Neuronal stem cell (in vitro differentiated cells): Measurements from ENCODE around the gene SCAF4.

Experiments
- DNase-seq: peaks from one replicate; pipeline ENCODE4 v3.0.0-alpha.2; 2013; ENCODE audit warnings: low spot score
- H2AFZ ChIP-seq: one replicate; pipeline ENCODE4 v1.6.1; 2013; ENCODE audit warnings: mild to moderate bottlenecking, low read length, inconsistent platforms
- H2AK5ac ChIP-seq: 2 replicates; pipeline ENCODE4 v1.6.1; 2013; ENCODE audit warnings: low read depth, mild to moderate bottlenecking, inconsistent platforms, low read length, moderate library complexity, mixed read lengths
- H2BK120ac ChIP-seq: 2 replicates; pipeline ENCODE4 v1.6.1; 2013; ENCODE audit warnings: low read depth, mild to moderate bottlenecking, inconsistent platforms, low read length, moderate library complexity, mixed read lengths
- H2BK12ac ChIP-seq: one replicate; pipeline ENCODE4 v1.6.1; 2013; ENCODE audit warnings: low read length, inconsistent platforms
- H2BK15ac ChIP-seq: 2 replicates; pipeline ENCODE4 v1.6.1; 2013; ENCODE audit warnings: mild to moderate bottlenecking, low read length, inconsistent platforms, mixed read lengths
- H2BK5ac ChIP-seq: one replicate; pipeline ENCODE4 v1.6.1; 2013; ENCODE audit warnings: inconsistent platforms, mild to moderate bottlenecking, low read length, moderate library complexity
- H3K14ac ChIP-seq: one replicate; pipeline ENCODE4 v1.6.1; 2013; ENCODE audit warnings: low read length, inconsistent platforms
- H3K18ac ChIP-seq: 2 replicates; pipeline ENCODE4 v1.6.1; 2013; ENCODE audit warnings: low read length, inconsistent platforms
- H3K23ac ChIP-seq: 2 replicates; pipeline ENCODE4 v1.6.1; 2013; ENCODE audit warnings: low read depth, mild to moderate bottlenecking, mixed read lengths, low read length, inconsistent platforms; ENCODE audit not compliant: poor library complexity
- H3K27ac ChIP-seq: replicated peaks from 3 replicates; pipeline ENCODE4 v1.5.1; 2013; ENCODE audit warnings: low read length, inconsistent platforms
- H3K27me3 ChIP-seq, 3 experiments: 2 replicates each; pipeline ENCODE4 v1.6.1; 2013; ENCODE audit warnings: low read length in 3 of 3, mild to moderate bottlenecking in 2 of 3, inconsistent platforms in 1 of 3, low read depth in 1 of 3, mixed read lengths in 1 of 3, moderate library complexity in 1 of 3; ENCODE audit not compliant: control insufficient read depth in 3 of 3, insufficient read depth in 3 of 3
- H3K36me3 ChIP-seq, 2 donors: replicated peaks in 1 of 2; 2 replicates each; pipeline ENCODE4 v1.6.1; 2013; ENCODE audit warnings: low read length in 2 of 2; ENCODE audit not compliant: control insufficient read depth in 2 of 2, insufficient read depth in 2 of 2
- H3K4ac ChIP-seq: 2 replicates; pipeline ENCODE4 v1.6.1; 2013; ENCODE audit warnings: inconsistent platforms, mild to moderate bottlenecking, low read length, moderate library complexity
- H3K4me1 ChIP-seq, 2 donors: 1 replicate in 1 of 2; 2 replicates in 1 of 2; pipeline ENCODE4 v1.6.1; 2013; ENCODE audit warnings: low read length in 2 of 2, low read depth in 1 of 2; ENCODE audit not compliant: control insufficient read depth in 2 of 2, insufficient read depth in 1 of 2
- H3K4me2 ChIP-seq: one replicate; pipeline ENCODE4 v1.6.1; 2013; ENCODE audit warnings: mild to moderate bottlenecking, low read length, inconsistent platforms; ENCODE audit not compliant: insufficient read depth, poor library complexity, severe bottlenecking
- H3K4me3 ChIP-seq, 2 donors: 2 replicates each; pipeline ENCODE4 v1.5.1; 2013; ENCODE audit warnings: low read length in 2 of 2, mild to moderate bottlenecking in 2 of 2, inconsistent platforms in 1 of 2, moderate library complexity in 1 of 2
- H3K79me1 ChIP-seq: one replicate; pipeline ENCODE4 v1.6.1; 2013; ENCODE audit warnings: low read depth, mild to moderate bottlenecking, inconsistent platforms, low read length, moderate library complexity
- H3K9ac ChIP-seq: one replicate; pipeline ENCODE4 v1.6.1; 2013; ENCODE audit warnings: mild to moderate bottlenecking, low read depth, low read length, inconsistent platforms; ENCODE audit not compliant: poor library complexity
- H3K9me3 ChIP-seq, 2 donors: replicated peaks in 1 of 2; 2 replicates each; pipeline versions ENCODE3 to v1.6.1; 2013; ENCODE audit warnings: low read length in 2 of 2, mild to moderate bottlenecking in 2 of 2, inconsistent platforms in 1 of 2, low read depth in 1 of 2, mixed read lengths in 1 of 2, moderate library complexity in 1 of 2; ENCODE audit not compliant: control insufficient read depth in 2 of 2, insufficient read depth in 1 of 2
- H4K8ac ChIP-seq: one replicate; pipeline ENCODE4 v1.6.1; 2013; ENCODE audit warnings: low read depth, mild to moderate bottlenecking, inconsistent platforms, low read length, moderate library complexity
- H4K91ac ChIP-seq: one replicate; pipeline ENCODE4 v1.6.1; 2013; ENCODE audit warnings: low read length, low read depth, mild to moderate bottlenecking, inconsistent platforms; ENCODE audit not compliant: poor library complexity
- WGBS, 2 donors: extraction: QIAGEN DNeasy Blood & Tissue Kit; methylation state at CpG; one replicate each; pipeline ENCODE4 v1.1.7; 2013; ENCODE audit warnings: missing lambda C conversion rate in 2 of 2, mixed read lengths in 1 of 2; ENCODE audit not compliant: insufficient read length in 2 of 2, insufficient replicate concordance in 1 of 2; ENCODE audit errors: extremely low coverage in 2 of 2; 5-methylcytosine and 5-hydroxymethylcytosine counted together

The SCAF4 gene

GRCh38 chr21:31710586-31710985 is 21.3 kb downstream of the SCAF4 start:
- Histone ChIP-seq H3K4ac (no peak overlapping the region), H2BK120ac (no peak overlapping the region), H3K23ac (no peak overlapping the region), H3K14ac (no peak overlapping the region), H2AK5ac (no peak overlapping the region), H2BK12ac (no peak overlapping the region), H3K9ac (no peak overlapping the region), H3K79me1 (no peaks in the 10 kb centered on the region), H2BK15ac (no peak overlapping the region), H3K27ac (no peak overlapping the region), H4K91ac (no peak overlapping the region), H2BK5ac (no peak overlapping the region), H3K9me3 (no peaks in the 10 kb centered on the region), H2AFZ (no peak overlapping the region), H3K4me3 (no peak overlapping the region), H3K27me3 (no peaks in the 10 kb centered on the region), H4K8ac (no peak overlapping the region), H3K18ac (no peak overlapping the region), H3K4me2 (no peak overlapping the region), H3K4me1 (peaks cover 0 to 10% of the 10 kb centered on the region in 2 donors), H3K36me3 (peaks cover 0 to 13% of the 10 kb centered on the region in 2 donors)
- WGBS, 2 donors = no CpG with 5 or more reads among the region's 1 CpG
- DNase-seq = no peak

DNA sequence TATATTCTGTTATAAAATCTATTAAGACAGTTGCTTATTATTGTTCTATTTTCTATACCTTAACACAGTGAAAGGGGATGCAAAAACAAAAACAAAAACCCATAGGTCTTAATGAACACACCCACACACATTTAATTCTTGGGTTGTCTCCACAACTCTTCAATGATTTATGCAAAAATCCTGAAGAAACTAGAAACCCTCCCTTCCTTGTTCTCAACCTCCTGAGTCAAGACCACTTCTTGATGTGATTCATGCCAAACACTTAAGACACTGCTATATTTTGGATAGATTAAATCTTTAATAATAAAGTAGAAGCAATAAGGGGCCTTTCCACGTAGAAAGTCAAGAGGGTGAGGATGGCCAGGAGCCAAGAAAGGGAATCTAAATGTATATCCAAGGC is 23.4 kb downstream of the SCAF4 start:
- H3K23ac ChIP-seq = no peak overlapping the region
- no peak overlapping the region for H4K91ac ChIP-seq
- WGBS, 2 donors = no CpG with 5 or more reads among the region's 1 CpG
- H3K27ac ChIP-seq = no peak overlapping the region
- no peak overlapping the region for H3K9ac ChIP-seq
- no peak overlapping the region for H2BK120ac ChIP-seq
- H3K4me2 ChIP-seq = no peak overlapping the region
- no peak overlapping the region for H3K4ac ChIP-seq
- H3K9me3 ChIP-seq = no peaks in the 10 kb centered on the region
- no peak overlapping the region for H2BK5ac ChIP-seq
- H3K36me3 ChIP-seq = peaks cover 0 to 33% of the 10 kb centered on the region in 2 donors
- no peak for DNase-seq
- H2BK15ac ChIP-seq = no peak overlapping the region
- no peak overlapping the region for H2AFZ ChIP-seq
- no peak overlapping the region for H3K18ac ChIP-seq
- H2BK12ac ChIP-seq = no peak overlapping the region
- H3K4me3 ChIP-seq = no peak overlapping the region
- H4K8ac ChIP-seq = no peak overlapping the region
- no peak overlapping the region for H3K14ac ChIP-seq
- no peak overlapping the region for H2AK5ac ChIP-seq
- H3K27me3 ChIP-seq = no peaks in the 10 kb centered on the region
- no peaks in the 10 kb centered on the region for H3K79me1 ChIP-seq
- H3K4me1 ChIP-seq = peaks cover 0 to 4% of the 10 kb centered on the region in 2 donors

GRCh38 chr21:31707499-31707898 is 24.4 kb downstream of the SCAF4 start:
- H3K27me3 ChIP-seq = no peaks in the 10 kb centered on the region
- H2BK120ac ChIP-seq = no peak overlapping the region
- H4K91ac ChIP-seq = no peak overlapping the region
- no peak overlapping the region for H3K27ac ChIP-seq
- no peak overlapping the region for H4K8ac ChIP-seq
- no peak for DNase-seq
- no peak overlapping the region for H3K4me2 ChIP-seq
- no peak overlapping the region for H3K23ac ChIP-seq
- peaks cover 0 to 4% of the 10 kb centered on the region in 2 donors for H3K4me1 ChIP-seq
- H2AK5ac ChIP-seq = no peak overlapping the region
- no peaks in the 10 kb centered on the region for H3K79me1 ChIP-seq
- no peak overlapping the region for H3K9ac ChIP-seq
- no peak overlapping the region for H3K18ac ChIP-seq
- H3K9me3 ChIP-seq = no peaks in the 10 kb centered on the region
- H2BK12ac ChIP-seq = no peak overlapping the region
- no peak overlapping the region for H2BK5ac ChIP-seq
- H3K4ac ChIP-seq = no peak overlapping the region
- no peak overlapping the region for H2BK15ac ChIP-seq
- H3K4me3 ChIP-seq = no peak overlapping the region
- peaks cover 0 to 44% of the 10 kb centered on the region in 2 donors for H3K36me3 ChIP-seq
- no peak overlapping the region for H3K14ac ChIP-seq
- H2AFZ ChIP-seq = no peak overlapping the region

- H3K4ac ChIP-seq = no peak overlapping the region
- H3K14ac ChIP-seq = no peak overlapping the region
- no peak overlapping the region for H2BK120ac ChIP-seq
- H2BK5ac ChIP-seq = no peak overlapping the region
- H2BK15ac ChIP-seq = no peak overlapping the region
- no peak overlapping the region for H2AK5ac ChIP-seq
- H3K23ac ChIP-seq = no peak overlapping the region
- H2BK12ac ChIP-seq = no peak overlapping the region
- peaks cover 3 to 53% of the 10 kb centered on the region in 2 donors for H3K36me3 ChIP-seq
- H3K4me1 ChIP-seq = peaks cover 0 to 4% of the 10 kb centered on the region in 2 donors
- no peak overlapping the region for H4K91ac ChIP-seq
- H3K4me3 ChIP-seq = no peak overlapping the region
- H3K27me3 ChIP-seq = no peaks in the 10 kb centered on the region
- H3K27ac ChIP-seq = no peak overlapping the region
- no peaks in the 10 kb centered on the region for H3K9me3 ChIP-seq
- no peak overlapping the region for H4K8ac ChIP-seq
- WGBS, 2 donors = no CpG with 5 or more reads among the region's 3 CpGs
- no peak overlapping the region for H3K18ac ChIP-seq
- DNase-seq = no peak
- no peak overlapping the region for H3K4me2 ChIP-seq
- no peak overlapping the region for H3K9ac ChIP-seq
- no peaks in the 10 kb centered on the region for H3K79me1 ChIP-seq
- no peak overlapping the region for H2AFZ ChIP-seq
These were observed 25.4 kb downstream of the SCAF4 start for GRCh38 chr21:31706562-31706961.
